Stimulated activated CD4-positive, alpha-beta T cell treated with anti-CD3 and anti-CD28 coated beads, Interleukin-2, amount 100 ng/mL, for 48 hours (primary cell): ENCODE results near the gene CCBE1.

ENCODE experiments used
- DNase-seq, 2 donors: peaks; one replicate each; pipeline ENCODE4 v3.0.0-alpha.2; 2020

Gene CCBE1

DNA sequence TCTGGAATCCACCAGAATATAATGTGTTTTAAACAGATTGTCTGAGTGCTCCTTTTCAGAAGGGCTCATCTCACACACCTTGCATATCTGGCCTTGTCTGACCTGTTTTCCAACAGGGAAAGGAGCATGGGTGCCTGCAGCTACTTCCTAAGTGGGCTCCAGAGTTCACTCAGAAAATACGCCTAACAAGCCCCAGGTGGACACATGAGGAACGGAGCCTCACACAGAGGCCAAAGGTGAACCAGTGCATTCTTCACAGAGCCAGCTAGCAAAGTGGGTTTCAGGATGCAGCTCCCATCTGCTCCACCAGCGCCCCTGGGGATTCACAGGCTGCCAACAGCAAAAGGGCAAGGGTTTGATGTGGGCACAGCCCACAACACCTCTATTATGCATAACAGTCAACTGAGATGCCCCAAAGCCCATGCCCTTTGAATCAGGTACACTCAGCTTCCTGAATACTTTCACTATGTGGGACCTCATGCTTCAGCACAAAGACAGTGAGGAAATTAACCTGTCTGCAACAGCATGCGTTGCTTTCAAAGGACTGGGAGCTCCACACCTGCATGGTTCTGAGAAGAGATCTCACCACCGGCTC, 86.6 kb downstream of the CCBE1 start:
- DNase-seq: no peak

DNA sequence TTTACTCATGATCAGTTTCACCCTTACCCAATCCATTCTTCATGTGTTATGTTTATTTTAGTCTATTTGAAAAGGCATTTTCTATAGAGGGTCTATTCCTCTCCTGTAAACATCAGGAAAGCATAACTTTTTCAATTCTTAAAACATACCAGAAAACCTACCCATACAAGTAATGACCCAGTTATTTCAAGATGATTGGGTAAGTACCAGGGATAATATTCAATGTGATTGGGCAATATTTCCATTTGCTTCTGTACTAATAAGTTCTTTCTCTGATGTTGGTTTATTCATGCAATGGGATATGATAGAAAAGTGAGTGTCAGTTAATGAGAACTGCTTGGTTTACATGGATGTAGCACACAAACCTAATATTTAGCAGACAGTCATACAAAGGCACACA, 87.6 kb downstream of the CCBE1 start:
- DNase-seq: no peak

DNA sequence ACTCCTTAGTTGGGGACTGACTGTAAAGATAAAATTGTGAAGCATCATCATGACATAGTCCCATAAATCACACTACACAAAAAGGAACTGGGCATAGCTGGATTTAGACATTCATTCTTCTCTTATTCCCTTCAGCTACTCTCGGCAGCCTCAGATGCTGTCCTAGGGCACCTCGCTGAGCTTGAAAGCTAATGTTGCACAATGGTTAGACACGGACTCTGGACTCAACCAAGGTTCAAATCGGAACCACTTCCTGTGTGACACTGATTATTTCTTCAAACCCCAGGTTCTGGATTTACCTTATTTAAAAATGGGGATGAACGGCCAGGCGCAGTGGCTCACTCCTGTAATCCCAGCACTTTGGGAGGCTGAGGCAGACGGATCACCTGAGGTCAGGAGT, 89.8 kb downstream of the CCBE1 start:
- DNase-seq: no peak

DNA sequence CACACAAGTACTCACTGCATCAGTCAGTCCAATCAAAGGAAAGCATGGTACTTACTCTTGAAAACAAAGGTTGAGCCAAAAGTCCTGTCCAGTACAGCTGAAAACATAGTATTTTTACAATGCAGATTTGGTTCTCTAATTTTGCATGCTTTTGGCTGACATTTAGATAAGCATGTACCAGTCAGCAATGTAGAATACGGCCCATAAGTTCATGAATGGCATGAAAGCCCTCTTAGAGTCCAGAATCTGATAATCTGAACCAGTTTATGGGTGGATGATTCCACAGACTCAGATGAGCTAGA, 90.2 kb downstream of the CCBE1 start:
- no peak for DNase-seq

DNA sequence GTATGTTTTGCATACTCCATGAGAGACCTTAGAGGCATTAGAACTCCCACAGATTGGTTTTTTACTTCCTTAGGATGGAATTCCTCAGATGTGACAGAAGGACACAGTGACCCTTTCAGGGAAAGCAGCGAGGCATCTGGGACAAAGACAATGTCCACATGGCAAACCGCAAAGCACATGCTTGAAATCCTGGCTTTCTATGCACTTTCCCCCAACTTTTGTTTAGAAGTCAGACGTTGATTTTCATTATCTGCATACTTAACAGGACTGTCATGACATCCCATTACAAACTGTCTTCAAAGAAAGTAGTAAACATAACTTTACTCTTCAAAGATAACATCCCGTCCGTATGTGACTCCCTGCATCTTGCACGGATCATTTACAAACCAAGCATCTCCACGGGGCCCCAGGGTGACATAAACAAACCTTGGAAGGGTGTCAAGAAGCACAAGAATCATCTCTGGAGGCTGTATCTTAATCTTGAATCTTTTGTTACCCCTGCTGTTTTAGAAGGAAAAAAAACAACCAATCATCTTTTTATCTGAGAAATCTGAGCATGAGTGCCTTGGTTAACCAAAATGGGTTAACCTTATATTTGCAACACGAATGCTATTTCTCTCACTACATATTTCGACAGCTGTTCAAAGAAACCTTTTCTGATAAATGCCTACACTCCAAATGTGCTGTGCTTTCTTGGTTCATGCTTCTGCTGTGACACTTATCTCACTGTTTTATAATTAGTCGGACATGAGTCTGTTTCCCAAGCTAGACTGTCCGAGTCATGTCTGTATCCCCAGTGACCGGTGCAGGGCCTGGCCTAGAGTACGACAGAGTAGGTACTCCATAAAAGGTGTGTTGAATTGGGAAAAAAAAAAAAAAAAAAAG, 90.8 kb downstream of the CCBE1 start:
- DNase-seq: no peak

DNA sequence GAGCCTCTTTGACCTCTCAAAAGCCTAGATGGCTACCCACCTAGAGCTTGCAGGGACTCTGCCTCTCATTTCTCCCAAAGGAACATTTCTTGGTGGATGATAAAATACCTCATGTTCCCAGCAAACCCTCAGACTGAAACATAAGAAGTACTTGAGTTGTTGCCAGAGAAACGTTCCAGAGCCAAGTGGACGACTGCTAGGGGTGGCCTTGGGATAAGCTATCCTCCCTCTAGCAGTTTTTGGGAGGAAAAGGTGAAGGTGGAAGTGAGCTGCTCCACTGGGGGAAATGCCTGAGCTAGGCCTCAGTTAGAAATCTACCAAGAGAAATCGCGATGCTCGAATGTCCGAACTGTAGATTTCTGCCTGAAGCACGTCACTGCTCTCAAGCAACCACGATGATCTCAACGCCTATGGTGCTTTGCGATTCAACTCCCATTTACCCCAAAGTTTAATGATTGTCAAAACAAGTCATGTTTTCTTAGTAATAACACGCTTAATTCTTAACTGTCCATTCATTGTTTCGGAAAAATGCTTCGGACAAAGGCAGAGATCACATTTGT, 91.5 kb downstream of the CCBE1 start:
- DNase-seq: no peak

DNA sequence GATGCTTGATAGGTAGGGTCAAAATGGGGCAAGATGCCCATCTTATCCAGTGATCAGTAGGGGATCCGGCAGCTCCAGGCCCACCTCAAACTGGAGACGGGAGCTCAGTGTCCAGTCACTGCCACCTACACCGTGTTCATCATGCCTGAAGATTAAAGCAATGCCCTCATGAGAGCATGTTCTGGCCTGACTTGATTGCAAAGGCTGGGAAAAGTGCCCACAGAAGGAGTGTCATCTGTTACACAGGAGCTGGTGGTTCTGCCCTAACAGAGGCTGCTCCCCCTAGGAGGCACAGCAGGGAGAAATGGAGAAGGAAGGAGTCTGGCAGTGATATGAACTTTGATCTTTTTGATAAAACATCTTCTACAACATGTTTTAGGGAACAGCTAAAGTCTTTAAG, 92.3 kb downstream of the CCBE1 start:
- no peak for DNase-seq

DNA sequence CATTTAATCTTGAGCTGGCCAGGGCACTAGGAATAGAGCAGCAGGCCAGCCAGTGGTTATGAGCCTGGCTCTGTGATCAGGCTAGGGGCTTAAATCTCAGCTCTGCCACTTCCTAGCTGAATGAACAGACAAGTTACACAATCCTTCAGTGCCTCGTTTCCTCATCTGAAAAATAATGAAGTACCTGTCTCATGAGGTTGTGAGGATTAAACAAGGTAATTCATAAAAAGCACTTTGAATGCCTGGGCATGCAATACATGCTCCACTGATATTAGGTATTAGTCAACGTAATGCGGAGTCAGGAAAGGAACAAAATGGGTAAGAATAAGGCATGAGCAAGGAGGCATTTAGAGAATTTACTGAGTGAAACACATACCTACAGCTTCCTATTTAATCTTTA, 100.2 kb downstream of the CCBE1 start:
- no peak for DNase-seq

DNA sequence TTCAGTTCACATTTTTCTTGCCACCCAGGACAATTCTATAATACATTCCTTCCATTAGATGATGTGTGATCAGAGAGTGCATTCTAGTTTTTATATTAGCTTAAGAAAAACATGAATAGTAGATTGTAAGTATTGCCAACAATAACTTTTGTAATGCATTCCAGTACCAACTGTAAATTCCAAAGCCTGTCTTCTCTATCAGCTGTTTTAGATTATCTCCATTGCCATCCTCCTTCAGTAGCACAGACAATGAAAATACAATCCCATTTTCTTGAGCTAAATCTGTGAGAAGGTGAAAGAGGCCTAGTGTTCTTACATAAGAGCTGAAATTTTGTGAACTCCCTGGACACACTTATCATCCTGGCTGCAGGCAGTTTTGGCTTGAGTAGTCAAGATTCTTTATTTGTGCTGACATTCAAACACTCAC, 103.9 kb downstream of the CCBE1 start:
- DNase-seq: no peak

DNA sequence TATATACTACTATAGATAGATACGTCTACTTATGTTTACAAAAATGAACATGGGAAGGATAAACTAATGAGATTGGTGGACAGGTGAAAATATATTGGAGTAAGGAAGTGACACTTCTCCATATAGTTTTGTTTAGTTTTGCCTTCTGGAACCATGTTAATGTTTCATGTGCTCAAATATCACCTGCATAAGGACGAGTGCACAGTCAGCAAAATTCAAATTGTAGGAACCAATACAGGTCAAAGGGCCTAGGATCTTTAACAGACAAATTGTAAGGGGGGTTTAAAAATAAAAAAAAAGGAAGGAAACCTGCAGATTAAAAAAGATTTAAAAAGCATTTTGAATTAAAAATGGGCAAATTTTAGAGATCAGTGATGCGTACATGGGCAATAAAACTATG, 104.6 kb downstream of the CCBE1 start:
- no peak for DNase-seq

DNA sequence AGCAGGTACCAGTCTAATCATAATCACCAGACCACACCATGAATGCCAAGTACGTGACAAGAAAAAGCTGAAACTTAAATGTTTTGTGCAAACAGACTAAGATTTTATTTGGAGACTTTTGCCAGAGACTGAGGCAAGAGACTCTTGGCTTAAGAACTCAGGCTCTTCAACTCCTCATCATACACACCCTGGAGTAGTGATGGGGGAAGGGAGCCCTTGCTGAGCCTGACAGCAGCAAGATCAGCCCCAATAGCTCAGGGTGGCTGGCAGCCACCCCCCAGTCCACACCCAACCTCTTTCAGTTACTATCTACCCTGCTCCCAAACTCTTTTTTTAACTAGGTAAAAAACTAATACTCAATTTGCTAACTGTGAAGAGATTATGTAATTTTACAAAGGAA, 114.8 kb downstream of the CCBE1 start:
- no peak for DNase-seq

DNA sequence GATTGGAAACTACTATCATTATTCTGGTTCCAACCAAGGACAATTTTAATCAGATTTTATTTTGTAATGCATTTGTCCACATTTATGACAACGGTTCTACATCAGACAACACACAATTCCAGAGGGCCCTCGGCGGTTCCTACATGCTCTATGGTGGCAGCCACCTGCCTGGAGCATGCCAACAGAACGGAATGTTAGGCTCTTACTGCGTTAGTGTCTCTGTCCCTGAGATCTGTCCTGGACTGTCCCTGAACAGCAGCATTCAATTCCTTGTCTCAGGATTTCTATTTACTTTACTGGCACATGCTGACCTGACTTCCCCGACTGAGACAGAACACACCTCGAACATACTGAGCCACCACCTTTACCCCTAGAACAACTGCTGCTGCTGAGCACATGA, 117.7 kb downstream of the CCBE1 start:
- no peak for DNase-seq

DNA sequence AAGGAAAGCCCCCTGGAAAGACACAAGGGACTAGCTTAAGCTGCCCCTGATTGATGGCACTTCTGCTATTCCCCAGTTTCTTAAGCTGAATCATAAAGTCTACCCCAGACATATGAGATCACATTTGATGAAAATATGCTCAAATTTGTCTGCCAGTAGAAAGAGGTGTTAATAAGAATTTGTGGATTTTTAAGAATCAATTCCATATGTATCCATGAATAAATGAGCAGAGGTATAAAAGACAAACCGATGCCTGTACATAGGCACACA, 119.9 kb downstream of the CCBE1 start:
- DNase-seq: no peak

DNA sequence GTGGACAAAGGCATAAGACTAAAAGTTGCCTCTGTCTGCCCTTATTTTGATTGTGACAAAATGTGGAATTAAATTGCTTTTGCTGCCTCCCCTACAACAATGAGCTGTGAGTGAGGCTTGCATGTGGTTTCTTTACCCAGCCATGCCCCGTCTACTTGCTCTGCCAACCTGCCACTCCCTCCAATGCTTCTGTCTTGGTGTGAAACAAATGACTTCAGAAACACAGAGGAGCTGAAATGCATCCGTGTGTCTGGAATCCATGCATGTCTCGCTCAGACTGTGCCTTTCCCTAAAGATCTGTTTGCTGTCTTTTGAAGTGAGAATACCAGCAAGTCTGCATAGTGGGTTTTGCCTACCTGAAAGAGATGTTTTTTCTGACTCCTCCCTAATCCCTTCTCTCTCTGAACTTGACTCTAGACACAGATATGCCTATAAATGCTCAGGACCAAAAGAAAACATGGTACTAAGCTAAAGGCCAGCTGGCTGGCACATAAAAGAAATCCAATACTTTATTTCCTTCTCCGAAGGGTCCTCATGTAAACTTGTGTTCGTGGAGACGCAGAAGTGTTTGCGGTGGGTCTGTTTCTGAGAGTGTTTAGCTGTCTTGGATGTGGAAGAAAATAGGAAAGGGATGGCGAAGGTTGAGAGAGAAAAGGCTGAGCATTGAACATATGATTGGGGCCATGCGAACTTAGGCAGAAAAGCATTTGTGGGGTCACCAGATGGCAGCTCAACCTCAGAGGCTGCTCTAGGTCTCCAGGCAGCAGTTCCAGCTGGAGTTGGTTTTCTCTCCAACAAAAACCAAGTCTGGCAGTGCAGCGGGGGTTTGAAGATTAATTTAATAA, 120.5 kb downstream of the CCBE1 start:
- DNase-seq: no peak

DNA sequence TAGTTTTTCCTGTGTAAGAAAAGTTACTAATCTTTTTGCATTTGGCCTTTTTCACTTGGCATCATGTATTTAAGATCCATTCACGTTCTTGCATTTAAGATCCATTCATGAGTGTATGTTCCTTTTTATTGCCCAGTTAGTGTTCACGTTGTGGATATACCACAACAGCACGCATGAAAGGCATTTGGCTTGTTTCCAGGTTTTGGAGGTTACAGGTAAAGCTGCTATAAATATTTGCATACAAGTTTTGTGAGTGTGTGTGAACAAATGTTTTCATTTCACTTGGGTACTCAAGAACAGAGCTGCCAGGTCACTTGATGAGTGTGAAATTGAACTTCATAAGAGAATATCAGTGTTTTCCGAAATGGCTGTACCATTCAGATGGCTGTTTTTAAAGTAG, 121.2 kb downstream of the CCBE1 start:
- no peak for DNase-seq

DNA sequence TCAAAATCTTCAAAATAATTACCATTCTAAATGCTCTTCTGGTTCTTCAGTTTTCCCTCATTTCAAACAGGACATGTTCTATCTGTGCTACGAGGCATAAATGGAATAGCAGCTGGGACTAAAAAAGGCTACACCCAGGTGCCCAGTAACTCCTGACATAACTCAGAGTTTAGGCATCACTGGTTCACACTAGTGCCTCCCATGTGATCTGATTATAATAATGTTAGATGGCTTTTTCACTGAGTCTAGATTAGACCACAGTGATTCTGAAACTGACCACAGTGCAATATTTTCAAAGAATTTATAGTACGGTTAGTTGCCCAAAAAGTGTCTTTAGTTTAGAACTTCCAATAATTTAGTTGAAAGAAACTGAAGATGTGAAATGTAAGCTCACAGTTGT, 123.3 kb downstream of the CCBE1 start:
- DNase-seq: no peak

DNA sequence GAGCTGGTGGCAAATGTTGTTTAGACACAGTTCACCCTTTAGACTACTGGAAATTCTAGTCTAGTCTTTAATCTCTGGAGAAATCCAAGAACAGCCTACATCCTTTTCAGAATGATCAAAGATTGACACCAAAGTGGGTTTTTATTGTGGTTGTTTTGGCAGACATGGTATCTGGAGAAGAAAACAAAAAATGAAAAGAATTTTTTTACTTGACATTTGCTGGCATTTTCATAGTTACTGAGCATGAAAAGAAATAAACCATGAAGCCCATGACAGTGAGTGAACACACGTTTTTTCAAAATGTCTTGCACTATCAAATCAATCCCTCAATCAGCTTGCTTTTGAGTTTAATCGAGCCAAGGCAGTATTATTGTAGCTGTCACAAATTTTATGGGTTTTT, 125.3 kb downstream of the CCBE1 start:
- no peak for DNase-seq

DNA sequence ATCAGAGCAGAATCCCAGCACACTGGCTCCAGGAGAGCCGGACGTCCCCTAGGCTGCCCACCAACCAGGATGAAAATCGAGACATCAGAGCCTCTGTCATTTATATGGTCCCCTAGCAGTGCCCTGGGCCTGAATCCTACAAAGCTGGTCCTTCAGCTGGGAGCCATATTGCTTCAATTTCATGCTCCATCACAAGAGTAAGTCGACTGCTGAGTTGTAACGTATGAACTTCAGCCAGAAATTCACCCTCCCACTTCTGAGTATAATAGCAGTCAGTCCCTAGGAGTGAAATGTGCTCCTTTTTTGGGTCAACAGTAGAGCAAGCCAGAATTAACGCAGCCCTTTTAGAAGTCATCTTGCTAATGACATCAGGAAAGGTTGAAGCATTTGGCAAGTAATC, 126.4 kb downstream of the CCBE1 start:
- no peak for DNase-seq

DNA sequence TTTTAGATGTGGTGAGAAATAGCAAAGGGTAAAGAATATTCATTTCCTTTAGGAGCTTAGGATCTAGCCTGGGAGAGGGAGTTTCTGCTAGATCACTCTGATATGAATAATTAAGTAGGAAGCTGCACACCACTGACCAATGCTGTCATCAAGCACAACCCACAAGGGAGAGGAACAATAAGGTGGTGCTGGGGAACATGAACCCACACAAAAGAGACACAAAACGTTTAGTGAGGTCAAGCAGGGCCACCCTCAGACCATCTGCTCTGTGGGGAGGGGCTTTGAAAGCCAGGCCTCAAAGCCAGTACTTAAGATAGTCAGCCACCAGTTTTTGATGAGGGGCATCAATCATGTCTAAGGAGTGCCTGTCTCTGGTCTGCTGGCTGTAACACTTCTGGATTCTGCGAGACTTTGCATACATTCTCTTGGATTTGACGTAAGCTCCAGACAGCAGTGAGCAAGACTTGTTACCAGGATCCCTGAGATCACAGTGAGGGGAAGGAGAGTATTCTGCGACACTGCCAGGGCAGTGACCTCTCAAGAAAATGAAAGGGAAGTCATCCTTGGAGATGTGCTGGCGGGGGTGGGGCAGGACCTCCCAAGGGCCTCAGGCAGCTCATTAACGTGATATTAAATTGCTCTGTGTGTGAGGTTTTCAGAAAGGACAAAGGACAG, 127.0 kb downstream of the CCBE1 start:
- no peak for DNase-seq

DNA sequence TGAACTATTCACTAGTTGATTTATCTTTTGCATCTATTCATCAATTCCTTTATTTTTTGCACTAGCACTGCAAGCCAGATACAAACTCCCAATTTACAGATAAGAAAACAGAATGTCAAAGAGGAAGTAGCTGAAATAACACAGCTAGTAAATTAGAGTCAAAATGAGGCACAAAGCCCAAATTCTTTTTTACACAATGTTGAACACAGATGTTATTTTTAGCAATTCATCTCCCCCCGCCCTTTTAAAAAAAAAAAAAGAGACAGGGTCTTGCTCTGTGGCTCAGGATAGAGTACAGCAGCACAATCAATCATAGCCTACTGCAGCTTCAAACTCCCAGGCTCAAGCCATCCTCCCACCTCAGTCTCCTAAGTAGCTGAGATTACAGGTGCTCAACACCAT, 127.8 kb downstream of the CCBE1 start:
- DNase-seq: no peak

DNA sequence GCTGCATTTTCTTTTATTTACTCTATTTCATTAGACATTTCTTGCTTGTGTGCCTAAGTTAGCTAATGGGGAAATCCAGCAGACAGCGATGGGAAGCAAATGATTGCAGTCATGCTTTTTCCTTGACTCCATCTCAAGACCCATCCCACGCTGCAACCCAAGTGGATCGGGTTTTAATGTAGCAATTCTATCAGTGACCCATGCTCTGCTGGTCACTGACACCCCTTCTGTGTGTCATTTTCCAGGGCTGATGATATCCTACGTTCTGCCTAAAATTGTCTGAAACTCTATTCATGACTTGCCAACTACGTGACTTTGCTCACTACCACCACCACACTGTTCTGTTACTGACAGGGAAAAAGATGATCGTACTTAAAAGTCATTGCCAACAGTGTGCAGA, 129.8 kb downstream of the CCBE1 start:
- no peak for DNase-seq

DNA sequence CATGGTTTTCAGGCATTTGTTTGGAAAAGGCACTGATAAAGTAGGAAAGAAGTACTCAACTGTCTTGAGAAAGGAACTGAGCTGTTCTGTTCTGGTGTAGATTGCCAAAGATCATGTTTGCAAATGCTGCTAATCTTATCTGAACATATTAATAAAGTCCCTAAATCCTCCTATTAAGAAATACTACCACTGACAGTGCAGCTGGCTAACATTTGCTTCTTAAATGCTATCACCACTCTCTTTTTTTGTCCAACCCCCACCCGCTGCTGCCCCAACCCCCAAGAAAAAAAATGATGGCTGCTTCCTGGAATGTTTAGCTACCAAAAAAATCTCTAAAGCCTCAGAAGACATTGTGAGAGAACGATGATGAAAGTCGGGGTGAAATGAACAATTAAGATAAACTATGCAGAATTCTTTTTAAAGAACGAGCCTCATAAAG, 130.7 kb downstream of the CCBE1 start:
- no peak for DNase-seq

DNA sequence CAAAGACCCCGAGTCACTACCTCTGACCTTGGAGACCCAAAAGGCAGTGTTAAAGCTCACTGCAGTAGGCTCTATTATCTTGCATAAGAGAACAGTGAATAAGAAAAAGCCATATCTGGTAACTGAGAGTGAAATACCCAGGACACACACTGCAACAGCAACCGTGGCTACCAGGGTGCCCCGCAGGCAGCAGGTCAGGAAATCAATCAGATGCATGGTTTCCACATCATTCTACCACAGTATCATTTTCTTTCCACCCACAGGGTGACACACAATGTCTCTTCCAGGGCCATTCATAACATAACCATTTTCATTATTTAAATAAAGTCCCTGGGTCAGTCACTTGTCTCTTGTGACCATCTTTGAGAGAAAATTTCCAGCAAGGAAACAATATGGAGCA, 131.3 kb downstream of the CCBE1 start:
- DNase-seq: no peak
